ENCODE data around the gene CPA4. TPM values are rescaled to one million over a fixed set of nuclear protein-coding genes. Genes with fewer than 3 reads are reported as not detected.
A peak's percentile ranks its signal among the peaks of the same experiment; 100 is the strongest.

The CPA4 gene
- total RNA-seq, 4 donors from 2014 or later = 68.7 to 116 (median 83.0) TPM

DNA sequence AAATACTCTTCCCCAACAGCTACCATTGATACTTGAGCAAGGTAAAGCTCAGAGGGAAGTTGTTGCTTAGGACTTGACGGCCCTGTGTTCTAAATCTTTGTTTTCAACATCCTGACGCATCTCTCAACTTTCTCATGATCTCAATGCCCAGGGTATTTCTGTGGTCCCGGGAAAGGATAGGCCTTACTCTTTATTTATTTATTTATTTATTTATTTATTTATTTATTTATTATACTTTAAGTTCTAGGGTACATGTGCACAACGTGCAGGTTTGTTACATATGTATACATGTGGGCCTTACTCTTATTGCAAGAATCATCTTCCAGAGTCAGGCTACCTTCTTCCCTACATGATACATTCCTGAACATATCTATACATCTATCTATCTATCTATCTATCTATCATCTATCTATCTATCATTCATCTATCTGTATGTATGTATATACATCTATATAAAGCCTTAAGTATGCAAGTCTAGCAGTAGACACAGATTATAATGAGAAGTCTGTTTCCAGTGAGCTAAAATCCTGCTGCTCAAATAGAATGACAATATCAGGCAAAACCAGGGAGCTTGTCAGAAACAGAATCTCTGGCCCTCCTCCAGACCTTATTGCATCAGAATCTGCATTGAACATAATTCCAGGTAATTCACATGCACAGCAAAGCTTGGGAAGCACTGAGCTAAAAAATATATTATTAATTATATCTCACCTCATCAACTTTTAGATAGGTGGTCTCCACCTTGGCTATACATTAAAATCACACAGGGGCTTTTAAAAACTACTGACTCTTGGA is 39.5 kb downstream of the CPA4 start:
- no peaks in the 10 kb centered on the region for H3K36me3 ChIP-seq
- peaks cover 12% of the 10 kb centered on the region for H3K4me1 ChIP-seq
- no peak for TF ChIP-seq EP300 (IDR thresholded peaks at IDR 0.05)
- WGBS = 97% methylated on average over 4 of the region's 4 CpGs
- H3K9me3 ChIP-seq = no peaks in the 10 kb centered on the region
- H3K27me3 ChIP-seq = no peaks in the 10 kb centered on the region
- no peak overlapping the region for H3K27ac ChIP-seq
- H3K4me3 ChIP-seq = no peak overlapping the region
- no peak for DNase-seq (ENCODE audit: low spot score in 2 of 2)

DNA sequence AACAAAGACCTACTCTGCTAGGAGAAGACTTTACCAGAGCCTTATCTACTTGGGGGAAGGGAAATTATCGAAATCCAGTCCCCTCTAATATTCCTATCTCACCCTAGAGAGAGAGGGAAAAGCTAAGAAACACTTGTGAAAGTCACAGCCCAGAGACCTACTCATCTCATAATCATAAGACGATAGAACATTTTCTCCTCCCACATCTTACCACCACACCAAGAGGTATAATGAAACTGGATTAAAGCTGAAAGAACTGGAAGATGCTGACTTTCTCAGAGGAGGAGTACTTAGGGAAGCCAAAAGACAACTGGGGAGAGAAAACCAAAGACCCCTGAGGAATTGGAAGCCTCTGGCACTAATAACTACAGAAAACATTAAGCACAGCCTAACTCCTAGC is 40.9 kb downstream of the CPA4 start:
- no peak for DNase-seq (ENCODE audit: low spot score in 2 of 2)

DNA sequence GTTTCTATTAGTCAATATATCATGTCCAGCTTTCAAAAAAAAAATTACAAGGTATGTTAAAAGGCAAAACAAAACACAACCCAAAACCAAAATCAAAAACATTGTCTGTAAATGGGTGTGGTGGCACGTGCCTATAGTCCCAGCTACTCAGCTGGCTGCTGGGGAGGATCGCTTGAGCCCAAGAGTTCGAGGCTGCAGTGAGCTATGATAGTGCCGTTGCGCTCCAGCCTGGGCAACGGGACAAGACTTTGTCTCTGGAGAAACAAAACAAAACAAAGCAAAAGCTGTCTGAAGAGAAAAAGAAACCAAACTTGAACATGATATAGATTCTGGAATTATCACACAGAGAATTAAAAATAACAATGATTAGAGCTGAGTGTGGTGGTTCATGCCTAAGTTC is 41.3 kb downstream of the CPA4 start:
- no peak overlapping the region for H3K27ac ChIP-seq
- no peaks in the 10 kb centered on the region for H3K27me3 ChIP-seq
- H3K4me1 ChIP-seq = peaks cover 12% of the 10 kb centered on the region
- no peaks in the 10 kb centered on the region for H3K9me3 ChIP-seq
- WGBS = 52% methylated on average over 6 of the region's 6 CpGs
- DNase-seq (ENCODE audit: low spot score in 2 of 2) = no peak
- no peak overlapping the region for H3K4me3 ChIP-seq
- TF ChIP-seq EP300 (IDR thresholded peaks at IDR 0.05) = no peak
- no peak for TF ChIP-seq POLR2A (IDR thresholded peaks at IDR 0.05)
- TF ChIP-seq POLR2AphosphoS5 (IDR thresholded peaks at IDR 0.05) = no peak
- TF ChIP-seq, protein P1, sequence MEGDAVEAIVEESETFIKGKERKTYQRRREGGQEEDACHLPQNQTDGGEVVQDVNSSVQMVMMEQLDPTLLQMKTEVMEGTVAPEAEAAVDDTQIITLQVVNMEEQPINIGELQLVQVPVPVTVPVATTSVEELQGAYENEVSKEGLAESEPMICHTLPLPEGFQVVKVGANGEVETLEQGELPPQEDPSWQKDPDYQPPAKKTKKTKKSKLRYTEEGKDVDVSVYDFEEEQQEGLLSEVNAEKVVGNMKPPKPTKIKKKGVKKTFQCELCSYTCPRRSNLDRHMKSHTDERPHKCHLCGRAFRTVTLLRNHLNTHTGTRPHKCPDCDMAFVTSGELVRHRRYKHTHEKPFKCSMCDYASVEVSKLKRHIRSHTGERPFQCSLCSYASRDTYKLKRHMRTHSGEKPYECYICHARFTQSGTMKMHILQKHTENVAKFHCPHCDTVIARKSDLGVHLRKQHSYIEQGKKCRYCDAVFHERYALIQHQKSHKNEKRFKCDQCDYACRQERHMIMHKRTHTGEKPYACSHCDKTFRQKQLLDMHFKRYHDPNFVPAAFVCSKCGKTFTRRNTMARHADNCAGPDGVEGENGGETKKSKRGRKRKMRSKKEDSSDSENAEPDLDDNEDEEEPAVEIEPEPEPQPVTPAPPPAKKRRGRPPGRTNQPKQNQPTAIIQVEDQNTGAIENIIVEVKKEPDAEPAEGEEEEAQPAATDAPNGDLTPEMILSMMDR (IDR thresholded peaks at IDR 0.05) = no peak
- no peaks in the 10 kb centered on the region for H3K36me3 ChIP-seq

More for the DNA sequence above, 40.9 kb downstream of the CPA4 start:
- Histone ChIP-seq H3K27me3 (no peaks in the 10 kb centered on the region), H3K27ac (no peak overlapping the region), H3K9me3 (no peaks in the 10 kb centered on the region), H3K36me3 (no peaks in the 10 kb centered on the region), H3K4me1 (peaks cover 12% of the 10 kb centered on the region), H3K4me3 (no peak overlapping the region)
- WGBS = 73% methylated on average over 2 of the region's 2 CpGs
- TF ChIP-seq, protein P1 (IDR thresholded peaks at IDR 0.05) = no peak
- no peak for TF ChIP-seq POLR2A (IDR thresholded peaks at IDR 0.05)
- TF ChIP-seq EP300 (IDR thresholded peaks at IDR 0.05) = no peak
- no peak for TF ChIP-seq POLR2AphosphoS5 (IDR thresholded peaks at IDR 0.05)

DNA sequence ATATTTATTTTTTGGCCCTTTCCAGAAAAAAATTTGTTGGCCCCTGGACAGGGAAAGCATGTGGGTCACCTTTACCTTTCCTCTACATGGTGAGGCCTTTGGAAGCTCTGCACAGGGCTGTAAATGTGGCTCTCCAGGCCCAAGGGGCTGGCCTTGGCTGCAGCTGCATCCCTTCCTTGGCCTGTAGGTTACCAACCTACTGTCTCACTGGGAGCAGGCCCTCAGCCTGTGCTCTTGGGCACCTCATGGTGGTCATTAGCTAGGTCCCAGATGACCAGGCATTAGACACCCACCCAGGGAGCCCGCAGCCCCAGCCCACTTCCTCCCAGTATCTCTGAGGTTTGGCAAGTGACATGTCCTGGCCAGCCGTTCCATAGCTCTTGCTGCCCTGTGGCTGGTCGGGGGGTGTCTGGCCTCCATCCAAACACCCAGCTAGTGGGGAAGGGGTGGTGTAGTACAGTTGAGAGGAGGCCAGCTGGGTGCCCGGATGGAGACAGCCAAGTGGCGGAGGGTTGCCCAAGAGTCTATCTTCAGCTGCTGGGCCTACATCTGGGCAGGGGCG is 44.5 kb downstream of the CPA4 start:
- peak in 1 of 2 donors; percentile 60 for DNase-seq (ENCODE audit: low spot score in 2 of 2)
- peaks cover 12% of the 10 kb centered on the region for H3K4me1 ChIP-seq
- no peaks in the 10 kb centered on the region for H3K9me3 ChIP-seq
- no peak overlapping the region for H3K4me3 ChIP-seq
- 75% methylated on average over 4 of the region's 6 CpGs for WGBS
- no peaks in the 10 kb centered on the region for H3K27me3 ChIP-seq
- H3K27ac ChIP-seq = no peak overlapping the region
- no peaks in the 10 kb centered on the region for H3K36me3 ChIP-seq
- TF ChIP-seq, protein P1 (IDR thresholded peaks at IDR 0.05) = no peak
- TF ChIP-seq EP300 (IDR thresholded peaks at IDR 0.05) = no peak
- TF ChIP-seq POLR2AphosphoS5 (IDR thresholded peaks at IDR 0.05) = no peak

DNA sequence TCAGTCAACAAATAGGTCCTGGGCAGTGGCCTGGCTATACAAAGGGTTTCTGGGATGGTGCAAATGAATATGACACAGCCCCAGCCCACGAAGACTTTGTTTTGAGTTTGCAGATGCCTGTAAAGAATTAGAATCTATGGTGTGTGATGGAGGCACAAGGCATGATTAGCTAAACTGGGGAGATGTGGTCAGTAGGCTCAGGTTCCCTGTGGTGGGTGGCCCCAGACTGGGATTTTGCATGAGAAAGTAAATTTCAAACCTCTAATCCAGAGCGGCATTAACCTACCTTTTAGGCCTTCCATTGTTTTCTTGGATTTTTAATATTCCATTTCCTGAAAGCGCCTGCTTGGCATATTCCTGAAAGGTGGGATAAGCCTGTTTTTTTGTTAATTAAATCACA is 45.3 kb downstream of the CPA4 start:
- Histone ChIP-seq H3K9me3 (no peaks in the 10 kb centered on the region), H3K27ac (no peak overlapping the region), H3K36me3 (no peaks in the 10 kb centered on the region), H3K27me3 (no peaks in the 10 kb centered on the region), H3K4me1 (peaks cover 7% of the 10 kb centered on the region), H3K4me3 (no peak overlapping the region)
- TF ChIP-seq POLR2AphosphoS5 (IDR thresholded peaks at IDR 0.05) = no peak
- no peak for TF ChIP-seq POLR2A (IDR thresholded peaks at IDR 0.05)
- TF ChIP-seq, protein P1 (IDR thresholded peaks at IDR 0.05) = no peak
- no peak for TF ChIP-seq EP300 (IDR thresholded peaks at IDR 0.05)
- no peak for DNase-seq (ENCODE audit: low spot score in 2 of 2)
- 88% methylated on average over 3 of the region's 3 CpGs for WGBS

Data from suprapubic skin (tissue), 4 donors.